ENCODE measurements around the gene KATNB1. TPM values are rescaled to one million over a fixed set of nuclear protein-coding genes. Genes with fewer than 3 reads are reported as not detected.

The KATNB1 gene
- total RNA-seq, 1 experiment from 2014 or later: 32.2 TPM

GRCh38 chr16:57758331-57759117, 23.0 kb downstream of the KATNB1 start (continued):
- TF ChIP-seq ZNF274 (IDR thresholded peaks at IDR 0.05; ENCODE audit: low read depth, low read length): no peak
- TF ChIP-seq, protein P1, sequence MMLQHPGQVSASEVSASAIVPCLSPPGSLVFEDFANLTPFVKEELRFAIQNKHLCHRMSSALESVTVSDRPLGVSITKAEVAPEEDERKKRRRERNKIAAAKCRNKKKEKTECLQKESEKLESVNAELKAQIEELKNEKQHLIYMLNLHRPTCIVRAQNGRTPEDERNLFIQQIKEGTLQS (IDR thresholded peaks at IDR 0.05): no peak

GRCh38 chr16:57759131-57759530, 23.6 kb downstream of the KATNB1 start:
- Histone ChIP-seq H3K4me3 (replicated peaks in 1 of 2; ENCODE audit: low read depth in 1 of 2, low read length in 2 of 2) (no peak overlapping the region), H2AFZ (ENCODE audit: low read depth, low read length, poor library complexity, severe bottlenecking) (no peak overlapping the region), H3K4me1 (ENCODE audit: control insufficient read depth in 1 of 2, insufficient read depth in 2 of 2, low read length in 2 of 2) (peaks cover 5 to 11% of the 10 kb centered on the region in 2 experiments; a peak in 3 of 4 replicates), H3K27me3 (ENCODE audit: insufficient read depth, low read length) (no peaks in the 10 kb centered on the region), H3K4me2 (ENCODE audit: low read length) (no peak overlapping the region), H3K27ac (ENCODE audit: low read depth, low read length) (no peak overlapping the region), H3K9ac (ENCODE audit: low read length) (no peak overlapping the region), H3K79me2 (ENCODE audit: insufficient read depth, low read length) (no peaks in the 10 kb centered on the region), H3K9me3 (ENCODE audit: control insufficient read depth in 1 of 2, insufficient read depth in 1 of 2, low read depth in 1 of 2, low read length in 2 of 2) (no peaks in the 10 kb centered on the region), H3K9me2 (ENCODE audit: insufficient read depth) (no peaks in the 10 kb centered on the region), H3K36me3 (ENCODE audit: control insufficient read depth in 1 of 2, insufficient read depth in 2 of 2, low read length in 2 of 2) (0 out of 4 replicates have a peak, but pooled peaks cover 0 to 2% of the 10 kb centered on the region in 2 experiments), H4K20me1 (ENCODE audit: insufficient read depth) (no peaks in the 10 kb centered on the region)
- ChIA-PET POLR2A (no interaction called here), CTCF (no interaction called here), RAD21 (ENCODE audit: low non-redundant PET in 1 of 2, low total read pairs in 2 of 2, uncharacterized antibody in 2 of 2, unreplicated experiment in 2 of 2) (no interaction called here)
- no peak for ATAC-seq
- no TSS peak for BruUV-seq (replicated peaks)
- TF ChIP-seq REST (IDR thresholded peaks at IDR 0.05; ENCODE audit: low read depth): no peak
- no peak for TF ChIP-seq ELF1 (IDR thresholded peaks at IDR 0.05; ENCODE audit: borderline replicate concordance, low read depth)
- TF ChIP-seq SIN3A (IDR thresholded peaks at IDR 0.05; ENCODE audit: low read depth): no peak
- TF ChIP-seq CEBPB (IDR thresholded peaks at IDR 0.05; ENCODE audit: low read depth): no peak
- TF ChIP-seq SRF (IDR thresholded peaks at IDR 0.05; ENCODE audit: low read depth): no peak
- TF ChIP-seq ZFX (IDR thresholded peaks at IDR 0.05): no peak
- TF ChIP-seq YY1 (IDR thresholded peaks at IDR 0.05; ENCODE audit: extremely low read depth, insufficient replicate concordance, low read depth, low read length): no peak
- TF ChIP-seq, protein P1 (IDR thresholded peaks at IDR 0.05): no peak
- no peak for TF ChIP-seq SP1 (IDR thresholded peaks at IDR 0.05; ENCODE audit: low read depth)
- intact Hi-C loops (cut with micrococcal nuclease): loop anchor here (10.0 kb wide), 1 partner anchor 136 kb away; no protein-coding TSS in a partner anchor
- no peak for DNase-seq (ENCODE audit: low read depth, low spot score)
